Vagina (tissue), 2 donors: ENCODE data around the gene MKRN2OS. TPM values are rescaled to one million over a fixed set of nuclear protein-coding genes. Genes with fewer than 3 reads are reported as not detected.
A peak's percentile ranks its signal among the peaks of the same experiment; 100 is the strongest.

ENCODE experiments used
- DNase-seq, 2 donors: peaks; one replicate each; pipeline ENCODE4 v3.0.0-alpha.2; 2017; ENCODE audit errors: extremely low spot score in 2 of 2
- H3K27ac ChIP-seq: fragments of 200-600 bp; sonication (generic); one replicate; pipeline ENCODE4 v1.5.1; 2019
- H3K27me3 ChIP-seq: fragments of 200-600 bp; sonication (generic); one replicate; pipeline ENCODE4 v1.5.1; 2019
- H3K36me3 ChIP-seq, 2 donors: fragments of 200-600 bp; sonication (generic); one replicate each; pipeline ENCODE4 v1.5.1; 2017 to 2019
- H3K4me1 ChIP-seq: fragments of 200-600 bp; sonication (generic); one replicate; pipeline ENCODE4 v1.5.1; 2019
- H3K4me3 ChIP-seq, 2 donors: fragments of 200-600 bp; sonication (generic); 1 replicate in 1 of 2; 2 replicates in 1 of 2; pipeline ENCODE4 v1.5.1; 2016 to 2019
- H3K9me3 ChIP-seq: fragments of 200-600 bp; sonication (generic); one replicate; pipeline ENCODE4 v1.5.1; 2019
- POLR2A ChIP-seq, 2 donors: fragments of 450-650 bp; IDR thresholded peaks; one replicate each; pipeline ENCODE4 v1.6.1; 2017; ENCODE audit warnings: antibody characterized with exemption in 2 of 2, mild to moderate bottlenecking in 2 of 2, moderate library complexity in 2 of 2
- POLR2AphosphoS5 ChIP-seq, 2 donors: sonication (generic); formaldehyde crosslinking; IDR thresholded peaks; one replicate each; pipeline ENCODE4 v1.9.0; 2017; ENCODE audit warnings: antibody characterized with exemption in 2 of 2, mild to moderate bottlenecking in 2 of 2, low read depth in 1 of 2; ENCODE audit not compliant: insufficient read depth in 1 of 2
- intact Hi-C: fragments of 100-400 bp; cut with DNase I; formaldehyde crosslinking; loops from one replicate; pipeline ENCODE4 v1.15.1; 2023
- total RNA-seq: library from RNA; depleted of rRNA; stranded (reverse); fragments of >200 nt; gene quantifications from one replicate; pipeline ENCODE4 v1.2.3, GENCODE V29; 2016
- TF ChIP-seq, protein P1 (sequence below), 3 experiments: fragments of 450-650 bp in 2 of 3; fragments of 200-600 bp in 1 of 3; sonication (generic) in 1 of 3; IDR thresholded peaks; one replicate each; pipeline ENCODE4 v1.5.1; 2017 to 2019; ENCODE audit warnings: antibody characterized with exemption in 3 of 3, mild to moderate bottlenecking in 2 of 3, moderate library complexity in 2 of 3

MKRN2OS gene
- total RNA-seq, 1 donor from 2014 or later: not detected

DNA sequence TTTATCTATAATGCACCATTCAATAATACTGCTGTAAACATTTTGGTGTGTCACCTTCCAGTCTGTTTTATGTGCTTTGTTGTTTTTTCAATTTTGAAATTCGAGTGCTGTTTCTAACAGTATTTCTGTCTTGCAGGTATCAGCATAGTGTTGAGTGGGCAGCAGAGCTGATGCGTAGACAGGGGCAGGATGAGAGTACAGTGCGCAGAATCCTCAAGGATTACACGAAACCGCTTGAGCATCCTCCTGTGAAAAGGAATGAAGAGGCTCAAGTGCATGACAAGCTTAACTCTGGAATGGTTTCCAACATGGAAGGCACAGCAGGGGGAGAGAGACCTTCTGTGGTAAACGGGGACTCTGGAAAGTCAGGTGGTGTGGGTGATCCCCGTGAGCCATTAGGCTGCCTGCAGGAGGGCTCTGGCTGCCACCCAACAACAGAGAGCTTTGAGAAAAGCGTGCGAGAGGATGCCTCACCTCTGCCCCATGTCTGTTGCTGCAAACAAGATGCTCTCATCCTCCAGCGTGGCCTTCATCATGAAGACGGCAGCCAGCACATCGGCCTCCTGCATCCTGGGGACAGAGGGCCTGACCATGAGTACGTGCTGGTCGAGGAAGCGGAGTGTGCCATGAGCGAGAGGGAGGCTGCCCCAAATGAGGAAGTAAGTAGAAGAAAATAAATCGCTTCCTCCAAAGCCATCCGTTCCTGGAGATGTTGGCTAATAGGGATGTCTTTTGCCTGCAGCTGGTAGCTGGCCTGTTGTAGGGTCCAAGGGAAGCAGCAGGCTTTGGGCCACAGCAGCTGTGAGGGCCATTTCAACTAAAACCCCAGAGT is 42.0 kb downstream of the MKRN2OS start:
- H3K9me3 ChIP-seq: no peaks in the 10 kb centered on the region
- TF ChIP-seq, protein P1, sequence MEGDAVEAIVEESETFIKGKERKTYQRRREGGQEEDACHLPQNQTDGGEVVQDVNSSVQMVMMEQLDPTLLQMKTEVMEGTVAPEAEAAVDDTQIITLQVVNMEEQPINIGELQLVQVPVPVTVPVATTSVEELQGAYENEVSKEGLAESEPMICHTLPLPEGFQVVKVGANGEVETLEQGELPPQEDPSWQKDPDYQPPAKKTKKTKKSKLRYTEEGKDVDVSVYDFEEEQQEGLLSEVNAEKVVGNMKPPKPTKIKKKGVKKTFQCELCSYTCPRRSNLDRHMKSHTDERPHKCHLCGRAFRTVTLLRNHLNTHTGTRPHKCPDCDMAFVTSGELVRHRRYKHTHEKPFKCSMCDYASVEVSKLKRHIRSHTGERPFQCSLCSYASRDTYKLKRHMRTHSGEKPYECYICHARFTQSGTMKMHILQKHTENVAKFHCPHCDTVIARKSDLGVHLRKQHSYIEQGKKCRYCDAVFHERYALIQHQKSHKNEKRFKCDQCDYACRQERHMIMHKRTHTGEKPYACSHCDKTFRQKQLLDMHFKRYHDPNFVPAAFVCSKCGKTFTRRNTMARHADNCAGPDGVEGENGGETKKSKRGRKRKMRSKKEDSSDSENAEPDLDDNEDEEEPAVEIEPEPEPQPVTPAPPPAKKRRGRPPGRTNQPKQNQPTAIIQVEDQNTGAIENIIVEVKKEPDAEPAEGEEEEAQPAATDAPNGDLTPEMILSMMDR (IDR thresholded peaks at IDR 0.05): no peak
- TF ChIP-seq POLR2A (IDR thresholded peaks at IDR 0.05) (no peak), POLR2AphosphoS5 (IDR thresholded peaks at IDR 0.05; ENCODE audit: insufficient read depth in 1 of 2, low read depth in 1 of 2) (no peak)
- no peak overlapping the region for H3K27ac ChIP-seq
- DNase-seq: no peak
- H3K36me3 ChIP-seq: peaks cover 0 to 58% of the 10 kb centered on the region in 2 donors
- peaks cover 14% of the 10 kb centered on the region for H3K4me1 ChIP-seq
- no peak overlapping the region for H3K4me3 ChIP-seq
- no peaks in the 10 kb centered on the region for H3K27me3 ChIP-seq
- intact Hi-C loops: no loop called here

DNA sequence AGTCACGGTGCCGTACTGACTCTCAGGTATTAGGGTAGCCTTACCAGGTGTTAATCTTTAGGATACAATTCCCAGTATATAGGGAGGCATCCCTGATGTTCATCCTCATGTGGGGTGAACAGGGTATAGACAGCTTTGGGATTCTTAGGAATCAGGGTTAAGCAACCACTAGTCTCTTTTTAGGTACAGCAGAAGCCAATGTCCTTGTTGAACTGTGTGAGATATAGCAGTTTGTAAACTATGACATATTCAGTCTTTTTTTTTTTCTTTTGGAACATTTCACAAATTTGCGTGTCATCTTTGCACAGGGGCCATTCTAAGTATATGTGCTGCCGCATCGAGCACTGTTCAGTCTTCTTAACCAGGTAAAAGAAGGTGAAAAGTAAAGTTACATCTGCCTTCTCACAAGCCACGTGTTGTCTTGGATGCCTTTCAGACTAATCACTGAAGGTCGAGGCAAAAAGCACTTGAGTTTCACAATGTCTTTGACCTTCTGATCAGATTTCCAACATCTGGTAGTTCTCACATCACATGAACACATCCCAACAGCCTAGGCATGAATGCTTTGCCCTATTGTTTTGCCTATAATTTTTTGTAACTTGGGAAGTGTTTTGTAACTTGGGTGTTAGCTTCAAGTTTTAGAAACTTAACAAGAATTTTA is 43.8 kb downstream of the MKRN2OS start:
- no peak for DNase-seq
- intact Hi-C loops: no loop called here
- H3K36me3 ChIP-seq: peaks cover 0 to 65% of the 10 kb centered on the region in 2 donors
- no peaks in the 10 kb centered on the region for H3K9me3 ChIP-seq
- no peak overlapping the region for H3K4me3 ChIP-seq
- TF ChIP-seq POLR2A (IDR thresholded peaks at IDR 0.05): no peak
- TF ChIP-seq, protein P1 (IDR thresholded peaks at IDR 0.05): no peak
- TF ChIP-seq POLR2AphosphoS5 (IDR thresholded peaks at IDR 0.05; ENCODE audit: insufficient read depth in 1 of 2, low read depth in 1 of 2): peak in 1 of 2 donors; percentile 17
- H3K27ac ChIP-seq: peak overlapping the region; percentile 33
- no peaks in the 10 kb centered on the region for H3K4me1 ChIP-seq
- no peaks in the 10 kb centered on the region for H3K27me3 ChIP-seq

DNA sequence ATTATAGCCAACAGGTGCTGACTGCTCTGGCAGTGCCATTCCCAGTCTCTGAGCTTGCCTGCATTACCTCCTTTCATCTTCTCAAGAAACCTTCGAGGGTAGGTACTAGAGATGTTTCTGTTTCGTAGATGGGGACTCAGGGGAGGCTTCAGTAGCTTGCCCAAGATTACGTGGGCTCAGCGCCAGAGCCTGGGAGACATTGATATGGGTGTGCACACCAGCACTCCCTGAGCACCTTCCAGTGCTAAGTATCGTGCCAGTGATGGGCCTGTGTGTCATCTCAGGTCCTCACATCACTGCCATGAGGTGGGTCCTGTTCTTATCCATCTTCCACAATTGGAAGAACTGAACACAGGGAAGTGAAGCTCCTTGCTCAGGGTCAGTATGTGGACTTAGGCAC is 45.8 kb downstream of the MKRN2OS start:
- peaks cover 0 to 58% of the 10 kb centered on the region in 2 donors for H3K36me3 ChIP-seq
- H3K4me1 ChIP-seq: no peaks in the 10 kb centered on the region
- no peak overlapping the region for H3K4me3 ChIP-seq
- no peak overlapping the region for H3K27ac ChIP-seq
- TF ChIP-seq, protein P1 (IDR thresholded peaks at IDR 0.05): no peak
- TF ChIP-seq POLR2A (IDR thresholded peaks at IDR 0.05) (no peak), POLR2AphosphoS5 (IDR thresholded peaks at IDR 0.05; ENCODE audit: insufficient read depth in 1 of 2, low read depth in 1 of 2) (no peak)
- H3K9me3 ChIP-seq: no peaks in the 10 kb centered on the region
- no peaks in the 10 kb centered on the region for H3K27me3 ChIP-seq
- no peak for DNase-seq
- intact Hi-C loops: no loop called here

DNA sequence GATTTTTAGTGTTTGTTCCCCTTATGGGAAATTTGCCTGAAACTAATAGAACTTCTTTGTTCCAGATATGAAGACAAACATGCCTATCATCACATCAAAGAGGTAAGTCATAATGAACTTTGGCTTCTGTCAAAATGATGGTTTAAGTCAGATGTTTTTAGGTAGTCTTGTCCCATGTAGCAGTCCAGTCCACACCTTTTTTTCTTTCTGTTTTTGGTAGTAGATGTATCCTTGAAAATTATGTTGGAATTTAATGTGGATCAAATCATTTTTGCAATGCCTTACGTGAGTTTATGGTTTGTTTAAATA is 48.9 kb downstream of the MKRN2OS start:
- no peak for TF ChIP-seq POLR2AphosphoS5 (IDR thresholded peaks at IDR 0.05; ENCODE audit: insufficient read depth in 1 of 2, low read depth in 1 of 2)
- no peak for TF ChIP-seq POLR2A (IDR thresholded peaks at IDR 0.05)
- TF ChIP-seq, protein P1 (IDR thresholded peaks at IDR 0.05): no peak
- DNase-seq: no peak
- no peaks in the 10 kb centered on the region for H3K4me1 ChIP-seq
- no peak overlapping the region for H3K27ac ChIP-seq
- no peak overlapping the region for H3K4me3 ChIP-seq
- no peaks in the 10 kb centered on the region for H3K27me3 ChIP-seq
- peaks cover 0 to 44% of the 10 kb centered on the region in 2 donors for H3K36me3 ChIP-seq
- H3K9me3 ChIP-seq: no peaks in the 10 kb centered on the region
- intact Hi-C loops: no loop called here
